GM12801 (cell line): ENCODE data around the gene MOG.

Source experiments
- TF ChIP-seq, protein P1 (sequence below): IDR thresholded peaks from one replicate; pipeline ENCODE4 v1.5.1; 2011; ENCODE audit warnings: control low read depth; ENCODE audit not compliant: insufficient read length; ENCODE audit errors: extremely low read depth

Gene MOG

DNA sequence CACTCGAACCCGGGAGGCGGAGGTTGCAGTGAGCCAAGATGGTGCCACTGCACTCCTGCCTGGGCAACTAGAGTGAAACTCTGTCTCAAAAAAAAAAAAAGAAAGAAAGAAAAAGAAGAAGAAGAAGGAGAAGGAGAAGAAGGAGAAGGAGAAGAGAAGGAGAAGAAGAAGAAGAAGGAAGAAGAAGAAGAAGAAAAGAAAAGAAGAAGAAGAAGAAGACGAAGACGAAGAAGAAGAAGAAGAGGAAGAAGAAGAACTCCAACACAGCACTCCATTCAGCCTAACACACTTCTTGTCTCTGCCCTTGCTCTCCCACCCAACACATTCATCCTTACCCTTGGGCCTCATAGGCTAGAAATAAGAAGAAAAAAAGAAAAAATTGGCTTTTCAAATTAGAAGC is 17.1 kb downstream of the MOG start:
- TF ChIP-seq, protein P1, sequence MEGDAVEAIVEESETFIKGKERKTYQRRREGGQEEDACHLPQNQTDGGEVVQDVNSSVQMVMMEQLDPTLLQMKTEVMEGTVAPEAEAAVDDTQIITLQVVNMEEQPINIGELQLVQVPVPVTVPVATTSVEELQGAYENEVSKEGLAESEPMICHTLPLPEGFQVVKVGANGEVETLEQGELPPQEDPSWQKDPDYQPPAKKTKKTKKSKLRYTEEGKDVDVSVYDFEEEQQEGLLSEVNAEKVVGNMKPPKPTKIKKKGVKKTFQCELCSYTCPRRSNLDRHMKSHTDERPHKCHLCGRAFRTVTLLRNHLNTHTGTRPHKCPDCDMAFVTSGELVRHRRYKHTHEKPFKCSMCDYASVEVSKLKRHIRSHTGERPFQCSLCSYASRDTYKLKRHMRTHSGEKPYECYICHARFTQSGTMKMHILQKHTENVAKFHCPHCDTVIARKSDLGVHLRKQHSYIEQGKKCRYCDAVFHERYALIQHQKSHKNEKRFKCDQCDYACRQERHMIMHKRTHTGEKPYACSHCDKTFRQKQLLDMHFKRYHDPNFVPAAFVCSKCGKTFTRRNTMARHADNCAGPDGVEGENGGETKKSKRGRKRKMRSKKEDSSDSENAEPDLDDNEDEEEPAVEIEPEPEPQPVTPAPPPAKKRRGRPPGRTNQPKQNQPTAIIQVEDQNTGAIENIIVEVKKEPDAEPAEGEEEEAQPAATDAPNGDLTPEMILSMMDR = no peak

DNA sequence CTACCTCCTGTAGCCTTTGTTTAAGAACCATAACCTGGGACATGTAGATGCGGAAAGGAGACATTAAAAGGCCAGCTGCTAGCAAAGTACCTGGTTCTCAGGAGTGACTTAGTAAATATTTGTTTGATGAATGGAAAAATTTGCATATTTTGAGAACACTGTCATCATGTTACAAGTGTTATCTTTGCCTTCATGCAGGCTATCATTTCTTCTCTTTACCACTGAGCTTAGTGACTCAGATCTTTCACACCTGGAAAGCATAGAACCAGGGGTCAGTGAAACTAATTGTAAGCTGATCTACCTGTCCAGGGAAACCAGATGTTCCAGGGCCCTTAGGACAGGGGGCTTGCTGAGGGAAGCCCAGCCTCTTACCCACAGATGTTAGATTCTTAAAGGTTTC is 18.7 kb downstream of the MOG start:
- TF ChIP-seq, protein P1 = no peak

DNA sequence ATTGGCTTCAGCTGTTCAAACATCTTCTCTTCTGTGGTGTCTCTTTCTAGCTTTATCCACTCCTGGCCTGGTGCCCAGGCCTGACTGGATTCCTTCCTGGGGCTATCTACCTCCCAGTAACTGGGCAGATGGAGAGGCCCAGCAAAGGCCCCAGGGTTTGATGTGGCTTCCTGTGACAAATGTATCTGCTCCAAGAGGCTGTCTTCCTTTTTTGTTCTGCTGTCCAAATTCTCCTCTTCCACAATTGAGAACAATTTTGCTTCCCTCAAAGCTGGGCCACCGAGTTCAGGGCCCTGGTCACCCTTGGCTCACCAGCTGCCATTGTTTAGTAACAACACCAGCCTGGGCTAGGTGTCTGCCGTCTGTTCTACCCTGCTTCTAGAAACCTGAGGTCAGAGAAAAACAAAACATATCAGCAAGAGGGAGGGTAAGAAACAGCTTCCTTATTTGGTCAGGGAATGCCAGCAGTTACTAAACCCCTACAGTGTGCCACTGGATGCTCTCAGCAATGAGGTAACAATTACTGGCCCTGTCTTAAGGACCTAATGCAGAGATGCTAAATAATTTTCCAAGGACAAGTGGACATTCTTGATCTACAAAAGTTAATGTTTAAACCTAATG is 20.2 kb downstream of the MOG start:
- TF ChIP-seq, protein P1 = no peak

DNA sequence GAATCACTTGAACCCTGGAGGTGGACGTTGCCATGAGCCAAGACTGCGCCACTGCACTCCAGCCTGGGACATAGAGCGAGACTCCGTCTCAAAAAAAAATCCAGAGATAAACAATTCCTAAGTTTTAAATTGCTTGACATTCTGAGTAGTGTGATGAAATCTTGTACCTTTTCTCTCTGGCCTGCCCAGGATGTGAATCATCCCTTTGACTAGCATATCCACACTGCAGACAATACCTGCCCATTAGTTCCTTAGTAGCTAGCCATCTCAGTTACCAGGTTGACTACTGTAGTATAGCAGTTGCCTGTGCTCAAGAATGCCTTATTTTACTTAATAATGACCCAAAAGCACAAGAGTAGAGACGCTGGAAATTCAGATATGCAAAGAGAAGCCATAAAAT is 21.2 kb downstream of the MOG start:
- TF ChIP-seq, protein P1 = no peak

DNA sequence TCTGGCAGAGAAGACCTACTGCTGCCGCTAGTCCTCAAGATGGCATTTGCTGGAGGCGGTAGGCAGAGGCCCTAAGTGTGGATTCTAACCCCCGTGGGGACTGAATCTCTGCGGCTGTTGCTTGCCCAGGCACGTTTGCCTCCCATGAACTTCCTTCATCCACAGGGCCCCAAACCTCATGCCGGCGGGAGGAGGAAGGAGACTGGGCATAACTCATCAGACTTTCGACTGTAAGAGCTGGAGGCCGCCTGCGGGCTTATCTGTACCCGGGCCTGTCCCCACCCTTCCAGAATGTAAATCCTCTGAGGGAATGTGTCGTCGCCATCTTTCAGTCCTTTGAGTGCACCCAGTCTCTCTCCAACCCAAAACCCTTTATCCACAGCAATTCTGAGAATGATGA is 23.1 kb downstream of the MOG start:
- TF ChIP-seq, protein P1 = no peak

DNA sequence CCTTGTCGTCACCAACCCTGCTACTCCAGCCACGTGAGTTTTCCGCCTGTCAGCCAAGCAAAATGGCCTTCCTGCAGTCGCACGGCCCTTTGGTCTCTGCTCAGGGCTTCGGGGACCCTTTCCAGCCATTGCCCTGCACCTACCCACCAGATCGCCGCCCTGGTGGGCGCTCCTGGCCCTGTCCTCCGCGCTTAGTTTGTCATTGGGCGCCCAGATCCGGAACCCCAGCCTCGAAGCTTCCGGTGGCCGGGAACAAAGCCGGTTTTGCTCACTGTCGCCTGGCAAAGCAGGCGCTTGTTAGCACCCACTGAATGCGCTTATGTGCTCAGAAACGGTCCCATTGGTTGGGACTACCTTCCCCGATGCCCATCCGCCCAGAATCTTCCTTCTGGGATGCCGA is 23.5 kb downstream of the MOG start:
- TF ChIP-seq, protein P1 = no peak

DNA sequence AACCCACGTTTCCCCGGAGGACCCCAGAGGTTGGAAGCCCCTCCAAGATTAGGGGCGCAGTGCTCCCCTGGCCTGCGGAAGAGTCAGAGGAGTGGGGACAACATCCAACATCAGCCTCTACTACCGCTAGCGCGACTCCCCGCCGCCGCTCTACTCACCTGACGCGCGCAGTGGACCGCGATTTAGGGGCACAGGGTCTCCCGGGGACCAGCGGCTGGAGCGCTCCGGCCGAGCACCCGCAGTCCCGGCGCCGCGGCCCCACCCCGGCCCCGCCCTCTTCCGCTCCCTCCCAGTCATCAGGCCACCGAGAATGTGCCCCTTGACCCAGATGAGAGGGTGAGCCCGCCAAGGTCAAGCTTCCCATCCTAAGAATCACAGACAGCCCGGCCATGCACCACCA is 24.0 kb downstream of the MOG start, which contains the start of gene ZFP57:
Gene ZFP57, minus strand, starts transcription at position 249 of the 400 bp plus-strand sequence. CDS start 4,149 bp downstream, outside the sequence.
- TF ChIP-seq, protein P1 = no peak
